ENCODE measurements around the gene ATP6V1B1. TPM values are rescaled to one million over a fixed set of nuclear protein-coding genes. Genes with fewer than 3 reads are reported as not detected.

ATP6V1B1 gene
- polyA plus RNA-seq, 3 donors = not detected

- Histone ChIP-seq H3K79me2 (ENCODE audit: insufficient read depth, low read length) (no peaks in the 10 kb centered on the region), H3K27me3 (ENCODE audit: control insufficient read depth in 2 of 2, insufficient read depth in 2 of 2, low read length in 2 of 2) (peaks cover 4 to 30% of the 10 kb centered on the region in 2 donors), H3K9ac (ENCODE audit: insufficient read depth, low read length, poor library complexity, severe bottlenecking) (no peak overlapping the region), H3K4me1 (ENCODE audit: control insufficient read depth in 1 of 2, insufficient read depth in 2 of 2, low read length in 2 of 2) (peaks cover 9 to 10% of the 10 kb centered on the region in 2 donors), H3K27ac (ENCODE audit: low read depth in 1 of 2, low read length in 2 of 2) (no peak overlapping the region), H3K9me3 (replicated peaks in 1 of 2; ENCODE audit: control insufficient read depth in 1 of 2, insufficient read depth in 1 of 2, low read length in 2 of 2) (no peaks in the 10 kb centered on the region), H4K20me1 (ENCODE audit: insufficient read depth, low read length) (no peaks in the 10 kb centered on the region), H3K4me3 (replicated peaks in 1 of 3; ENCODE audit: low read depth in 2 of 3, low read length in 3 of 3) (no peak overlapping the region), H3K4me2 (replicated peaks; ENCODE audit: extremely low read depth, low read length, poor library complexity, severe bottlenecking) (no peak overlapping the region), H2AFZ (ENCODE audit: insufficient read depth, low read depth, low read length, poor library complexity, severe bottlenecking) (no peak overlapping the region), H3K36me3 (replicated peaks in 1 of 2; ENCODE audit: control insufficient read depth in 1 of 2, insufficient read depth in 2 of 2, low read length in 2 of 2) (no peaks in the 10 kb centered on the region)
- H3K9me3 Mint-ChIP-seq = peaks cover 0 to 4% (median 1%) of the 10 kb centered on the region in 7 donors
- H3K4me1 Mint-ChIP-seq = peaks cover 7% of the 10 kb centered on the region
- H3K4me3 Mint-ChIP-seq = peak overlapping the region in 1 of 2 donors; percentile 91
- H3K36me3 Mint-ChIP-seq = peaks cover 0 to 2% of the 10 kb centered on the region in 2 donors
- no peak overlapping the region for H3K27ac Mint-ChIP-seq
- TF ChIP-seq CTCF (IDR thresholded peaks at IDR 0.05) = no peak
- intact Hi-C loops (cut with micrococcal nuclease) = no loop called here
- peak in 1 of 3 donors; percentile 1 for DNase-seq
- no CpG with 5 or more reads among the region's 4 CpGs for WGBS (ENCODE audit: insufficient coverage)
- peaks cover 29 to 57% (median 52%) of the 10 kb centered on the region in 3 donors for H3K27me3 Mint-ChIP-seq (ENCODE audit: low read depth in 3 of 3)
These were observed 28.4 kb downstream of the ATP6V1B1 start for GRCh38 chr2:70964133-70964532.

- Mint-ChIP-seq H3K4me3 (peak overlapping the region; percentile 80 to 91), H3K9me3 (peaks cover 0 to 4% (median 1%) of the 10 kb centered on the region in 7 donors), H3K27me3 (ENCODE audit: low read depth in 3 of 3) (peaks cover 29 to 59% (median 55%) of the 10 kb centered on the region in 3 donors), H3K36me3 (peaks cover 0 to 2% of the 10 kb centered on the region in 2 donors), H3K27ac (peak overlapping the region in 1 of 7 donors; percentile 41), H3K4me1 (peaks cover 7% of the 10 kb centered on the region)
- Histone ChIP-seq H3K4me2 (replicated peaks; ENCODE audit: extremely low read depth, low read length, poor library complexity, severe bottlenecking) (peak overlapping the region; percentile 93), H2AFZ (ENCODE audit: insufficient read depth, low read depth, low read length, poor library complexity, severe bottlenecking) (peak overlapping the region; percentile 89), H3K27me3 (ENCODE audit: control insufficient read depth in 2 of 2, insufficient read depth in 2 of 2, low read length in 2 of 2) (peaks cover 4 to 30% of the 10 kb centered on the region in 2 donors), H3K9ac (ENCODE audit: insufficient read depth, low read length, poor library complexity, severe bottlenecking) (peak overlapping the region; percentile 27), H3K27ac (ENCODE audit: low read depth in 1 of 2, low read length in 2 of 2) (no peak overlapping the region), H3K36me3 (replicated peaks in 1 of 2; ENCODE audit: control insufficient read depth in 1 of 2, insufficient read depth in 2 of 2, low read length in 2 of 2) (no peaks in the 10 kb centered on the region), H3K4me1 (ENCODE audit: control insufficient read depth in 1 of 2, insufficient read depth in 2 of 2, low read length in 2 of 2) (peaks cover 9 to 10% of the 10 kb centered on the region in 2 donors), H3K79me2 (ENCODE audit: insufficient read depth, low read length) (no peaks in the 10 kb centered on the region), H4K20me1 (ENCODE audit: insufficient read depth, low read length) (no peaks in the 10 kb centered on the region), H3K4me3 (replicated peaks in 1 of 3; ENCODE audit: low read depth in 2 of 3, low read length in 3 of 3) (peak overlapping the region; percentile 27 to 76 (median 33)), H3K9me3 (replicated peaks in 1 of 2; ENCODE audit: control insufficient read depth in 1 of 2, insufficient read depth in 1 of 2, low read length in 2 of 2) (no peaks in the 10 kb centered on the region)
- peak; percentile 92 for TF ChIP-seq CTCF (IDR thresholded peaks at IDR 0.05)
- intact Hi-C loops (cut with micrococcal nuclease) = loop anchor here in 1 of 2 donors (1.0 kb wide), 1 partner anchor 36 kb away; no protein-coding TSS in a partner anchor
- peak; percentile 65 to 77 (median 77) for DNase-seq
- 6% methylated on average over 55 of the region's 59 CpGs for WGBS (ENCODE audit: insufficient coverage)
These were observed 29.1 kb downstream of the ATP6V1B1 start for GRCh38 chr2:70964596-70965386.
